ENCODE data around the gene LURAP1L.
A peak's percentile ranks its signal among the peaks of the same experiment; 100 is the strongest.

LURAP1L gene

DNA sequence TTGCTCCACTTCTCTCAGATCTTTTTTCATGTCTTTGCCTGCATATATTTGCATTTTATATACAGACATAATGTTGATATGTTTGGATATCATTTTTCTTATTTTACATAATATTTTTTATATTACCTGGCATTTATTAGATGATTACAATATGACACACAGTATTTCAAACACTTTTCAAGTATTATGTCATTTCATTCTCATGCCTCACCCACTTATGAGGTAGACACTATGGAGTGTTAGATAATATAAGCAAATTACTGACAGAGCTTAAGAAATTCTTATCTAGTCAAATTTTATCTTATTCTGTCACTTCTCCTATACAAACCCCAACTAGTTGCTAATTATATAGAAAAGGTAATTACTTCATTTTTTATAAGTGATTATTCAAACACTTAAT lies 11.1 kb downstream of the LURAP1L start:
- H3K27ac ChIP-seq (ENCODE audit: low read depth, low read length) = peak overlapping the region; percentile 90
- H3K4me3 ChIP-seq (ENCODE audit: low read depth in 1 of 5, low read length in 5 of 5) = no peak overlapping the region
- H3K4me1 ChIP-seq (ENCODE audit: control insufficient read depth in 5 of 5, insufficient read depth in 5 of 5, low read length in 5 of 5) = peaks cover 10 to 35% (median 26%) of the 10 kb centered on the region in 5 donors
- H3K9me3 ChIP-seq (ENCODE audit: control insufficient read depth in 5 of 5, low read length in 5 of 5) = peaks cover 0 to 4% (median 0%) of the 10 kb centered on the region in 5 donors
- peak overlapping the region in 2 of 5 donors; percentile 24 to 73 for H3K9ac ChIP-seq (ENCODE audit: low read length in 5 of 5)
- H3K27me3 ChIP-seq (ENCODE audit: control insufficient read depth in 5 of 5, insufficient read depth in 4 of 5, low read length in 5 of 5) = no peaks in the 10 kb centered on the region
- H3K36me3 ChIP-seq (ENCODE audit: control insufficient read depth in 5 of 5, insufficient read depth in 5 of 5, low read length in 5 of 5) = no peaks in the 10 kb centered on the region

- Histone ChIP-seq H3K36me3 (ENCODE audit: control insufficient read depth in 5 of 5, insufficient read depth in 5 of 5, low read length in 5 of 5) (no peaks in the 10 kb centered on the region), H3K4me1 (ENCODE audit: control insufficient read depth in 5 of 5, insufficient read depth in 5 of 5, low read length in 5 of 5) (peaks cover 11 to 41% (median 24%) of the 10 kb centered on the region in 5 donors), H3K27me3 (ENCODE audit: control insufficient read depth in 5 of 5, insufficient read depth in 4 of 5, low read length in 5 of 5) (no peaks in the 10 kb centered on the region), H3K4me3 (ENCODE audit: low read depth in 1 of 5, low read length in 5 of 5) (no peak overlapping the region), H3K27ac (ENCODE audit: low read depth, low read length) (peak overlapping the region; percentile 54), H3K9me3 (ENCODE audit: control insufficient read depth in 5 of 5, low read length in 5 of 5) (no peaks in the 10 kb centered on the region), H3K9ac (ENCODE audit: low read length in 5 of 5) (peak overlapping the region in 1 of 5 donors; percentile 35)
Observed at GRCh38 chr9:12790001-12790400, 15.2 kb downstream of the LURAP1L start.

DNA sequence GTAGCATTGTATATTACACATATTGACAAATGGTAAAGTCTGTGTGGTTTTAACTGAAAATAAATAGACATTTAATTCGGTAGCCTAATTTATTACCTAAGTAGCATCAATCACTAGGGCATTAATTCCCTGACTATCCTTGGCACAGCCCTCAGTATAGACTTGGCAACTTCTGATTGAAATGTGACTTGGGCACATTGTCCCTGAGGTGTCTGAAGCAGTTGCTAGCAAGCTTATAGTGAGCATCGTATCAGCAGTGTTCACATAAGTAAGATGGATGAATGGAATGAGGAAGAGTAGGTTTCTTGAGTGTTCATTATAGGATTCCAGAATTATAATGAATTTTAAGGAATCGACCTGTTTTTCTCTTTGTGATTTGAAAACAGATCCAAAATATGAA lies 16.1 kb downstream of the LURAP1L start:
- H3K9me3 ChIP-seq (ENCODE audit: control insufficient read depth in 5 of 5, low read length in 5 of 5) = no peaks in the 10 kb centered on the region
- no peaks in the 10 kb centered on the region for H3K36me3 ChIP-seq (ENCODE audit: control insufficient read depth in 5 of 5, insufficient read depth in 5 of 5, low read length in 5 of 5)
- H3K27me3 ChIP-seq (ENCODE audit: control insufficient read depth in 5 of 5, insufficient read depth in 4 of 5, low read length in 5 of 5) = no peaks in the 10 kb centered on the region
- no peak overlapping the region for H3K9ac ChIP-seq (ENCODE audit: low read length in 5 of 5)
- peak overlapping the region; percentile 54 for H3K27ac ChIP-seq (ENCODE audit: low read depth, low read length)
- H3K4me3 ChIP-seq (ENCODE audit: low read depth in 1 of 5, low read length in 5 of 5) = no peak overlapping the region
- peaks cover 5 to 32% (median 18%) of the 10 kb centered on the region in 5 donors for H3K4me1 ChIP-seq (ENCODE audit: control insufficient read depth in 5 of 5, insufficient read depth in 5 of 5, low read length in 5 of 5)

- Histone ChIP-seq H3K4me1 (ENCODE audit: control insufficient read depth in 5 of 5, insufficient read depth in 5 of 5, low read length in 5 of 5) (peaks cover 5 to 40% (median 19%) of the 10 kb centered on the region in 5 donors), H3K27ac (ENCODE audit: low read depth, low read length) (peak overlapping the region; percentile 20), H3K27me3 (ENCODE audit: control insufficient read depth in 5 of 5, insufficient read depth in 4 of 5, low read length in 5 of 5) (no peaks in the 10 kb centered on the region), H3K4me3 (ENCODE audit: low read depth in 1 of 5, low read length in 5 of 5) (no peak overlapping the region), H3K9me3 (ENCODE audit: control insufficient read depth in 5 of 5, low read length in 5 of 5) (no peaks in the 10 kb centered on the region), H3K9ac (ENCODE audit: low read length in 5 of 5) (no peak overlapping the region), H3K36me3 (ENCODE audit: control insufficient read depth in 5 of 5, insufficient read depth in 5 of 5, low read length in 5 of 5) (no peaks in the 10 kb centered on the region)
Observed at GRCh38 chr9:12794101-12794799, 19.4 kb downstream of the LURAP1L start.

- peak overlapping the region; percentile 15 for H3K27ac ChIP-seq (ENCODE audit: low read depth, low read length)
- no peaks in the 10 kb centered on the region for H3K36me3 ChIP-seq (ENCODE audit: control insufficient read depth in 5 of 5, insufficient read depth in 5 of 5, low read length in 5 of 5)
- H3K4me3 ChIP-seq (ENCODE audit: low read depth in 1 of 5, low read length in 5 of 5) = no peak overlapping the region
- H3K4me1 ChIP-seq (ENCODE audit: control insufficient read depth in 5 of 5, insufficient read depth in 5 of 5, low read length in 5 of 5) = peaks cover 0 to 21% (median 9%) of the 10 kb centered on the region in 5 donors
- H3K9ac ChIP-seq (ENCODE audit: low read length in 5 of 5) = no peak overlapping the region
- no peaks in the 10 kb centered on the region for H3K27me3 ChIP-seq (ENCODE audit: control insufficient read depth in 5 of 5, insufficient read depth in 4 of 5, low read length in 5 of 5)
- no peaks in the 10 kb centered on the region for H3K9me3 ChIP-seq (ENCODE audit: control insufficient read depth in 5 of 5, low read length in 5 of 5)
Observed at GRCh38 chr9:12796601-12797000, 21.8 kb downstream of the LURAP1L start.

DNA sequence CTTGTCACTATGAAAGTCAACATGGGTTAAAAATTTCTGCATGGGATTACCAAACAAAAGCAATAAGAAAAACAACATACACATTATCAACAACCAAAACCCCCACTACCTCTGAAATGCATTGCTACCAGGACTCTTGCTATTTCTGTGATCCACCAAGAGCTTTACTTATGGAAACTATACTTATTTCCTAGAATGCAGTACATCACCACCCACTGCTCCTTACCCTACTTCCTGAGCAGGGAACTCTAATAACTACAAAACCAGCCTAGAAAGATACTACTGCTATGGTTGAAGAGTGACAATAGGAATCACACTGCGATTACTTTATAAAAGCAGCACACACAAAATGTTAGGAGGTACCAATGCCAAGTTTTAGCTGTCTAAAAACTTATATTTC lies 22.2 kb downstream of the LURAP1L start:
- Histone ChIP-seq H3K27ac (ENCODE audit: low read depth, low read length) (peak overlapping the region; percentile 15), H3K9me3 (ENCODE audit: control insufficient read depth in 5 of 5, low read length in 5 of 5) (no peaks in the 10 kb centered on the region)

GRCh38 chr9:12798066-12798770 lies 23.4 kb downstream of the LURAP1L start:
- no peak overlapping the region for H3K4me3 ChIP-seq (ENCODE audit: low read depth in 1 of 5, low read length in 5 of 5)
- H3K4me1 ChIP-seq (ENCODE audit: control insufficient read depth in 5 of 5, insufficient read depth in 5 of 5, low read length in 5 of 5) = peaks cover 0 to 18% (median 11%) of the 10 kb centered on the region in 5 donors
- H3K9ac ChIP-seq (ENCODE audit: low read length in 5 of 5) = no peak overlapping the region
- no peaks in the 10 kb centered on the region for H3K27me3 ChIP-seq (ENCODE audit: control insufficient read depth in 5 of 5, insufficient read depth in 4 of 5, low read length in 5 of 5)
- H3K36me3 ChIP-seq (ENCODE audit: control insufficient read depth in 5 of 5, insufficient read depth in 5 of 5, low read length in 5 of 5) = no peaks in the 10 kb centered on the region
- H3K9me3 ChIP-seq (ENCODE audit: control insufficient read depth in 5 of 5, low read length in 5 of 5) = no peaks in the 10 kb centered on the region
- H3K27ac ChIP-seq (ENCODE audit: low read depth, low read length) = no peak overlapping the region

More for the DNA sequence above, 22.2 kb downstream of the LURAP1L start:
- Histone ChIP-seq H3K4me1 (ENCODE audit: control insufficient read depth in 5 of 5, insufficient read depth in 5 of 5, low read length in 5 of 5) (peaks cover 0 to 18% (median 11%) of the 10 kb centered on the region in 5 donors), H3K9ac (ENCODE audit: low read length in 5 of 5) (no peak overlapping the region), H3K4me3 (ENCODE audit: low read depth in 1 of 5, low read length in 5 of 5) (no peak overlapping the region), H3K27me3 (ENCODE audit: control insufficient read depth in 5 of 5, insufficient read depth in 4 of 5, low read length in 5 of 5) (no peaks in the 10 kb centered on the region), H3K36me3 (ENCODE audit: control insufficient read depth in 5 of 5, insufficient read depth in 5 of 5, low read length in 5 of 5) (no peaks in the 10 kb centered on the region)

DNA sequence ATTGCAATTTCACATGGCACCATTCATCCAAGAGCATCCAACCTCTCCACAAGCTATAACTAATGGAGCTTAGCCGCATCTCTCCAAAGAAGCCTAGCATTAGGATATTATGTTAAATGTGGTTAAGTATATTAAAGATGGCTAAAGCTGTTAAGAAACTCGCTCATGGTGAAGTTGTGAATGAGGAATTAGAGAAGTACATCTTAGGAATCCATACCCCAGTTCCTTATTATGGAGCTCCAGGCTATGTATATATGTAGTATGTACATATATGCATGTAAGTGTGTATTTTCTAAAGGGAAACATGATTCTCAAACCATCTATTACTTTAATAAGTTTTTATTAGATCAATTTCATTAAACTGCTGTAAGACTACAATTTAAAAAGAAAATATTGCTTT lies 26.4 kb downstream of the LURAP1L start:
- Histone ChIP-seq H3K9ac (ENCODE audit: low read length in 5 of 5) (no peak overlapping the region), H3K4me3 (ENCODE audit: low read depth in 1 of 5, low read length in 5 of 5) (no peak overlapping the region), H3K27ac (ENCODE audit: low read depth, low read length) (no peak overlapping the region), H3K4me1 (ENCODE audit: control insufficient read depth in 5 of 5, insufficient read depth in 5 of 5, low read length in 5 of 5) (peaks cover 0 to 8% (median 4%) of the 10 kb centered on the region in 5 donors), H3K36me3 (ENCODE audit: control insufficient read depth in 5 of 5, insufficient read depth in 5 of 5, low read length in 5 of 5) (no peaks in the 10 kb centered on the region), H3K27me3 (ENCODE audit: control insufficient read depth in 5 of 5, insufficient read depth in 4 of 5, low read length in 5 of 5) (no peaks in the 10 kb centered on the region), H3K9me3 (ENCODE audit: control insufficient read depth in 5 of 5, low read length in 5 of 5) (no peaks in the 10 kb centered on the region)

GRCh38 chr9:12801663-12802062 lies 26.8 kb downstream of the LURAP1L start:
- H3K4me3 ChIP-seq (ENCODE audit: low read depth in 1 of 5, low read length in 5 of 5) = no peak overlapping the region
- H3K9me3 ChIP-seq (ENCODE audit: control insufficient read depth in 5 of 5, low read length in 5 of 5) = no peaks in the 10 kb centered on the region
- no peak overlapping the region for H3K27ac ChIP-seq (ENCODE audit: low read depth, low read length)
- peaks cover 0 to 6% (median 2%) of the 10 kb centered on the region in 5 donors for H3K4me1 ChIP-seq (ENCODE audit: control insufficient read depth in 5 of 5, insufficient read depth in 5 of 5, low read length in 5 of 5)
- no peaks in the 10 kb centered on the region for H3K36me3 ChIP-seq (ENCODE audit: control insufficient read depth in 5 of 5, insufficient read depth in 5 of 5, low read length in 5 of 5)
- no peak overlapping the region for H3K9ac ChIP-seq (ENCODE audit: low read length in 5 of 5)
- no peaks in the 10 kb centered on the region for H3K27me3 ChIP-seq (ENCODE audit: control insufficient read depth in 5 of 5, insufficient read depth in 4 of 5, low read length in 5 of 5)

GRCh38 chr9:12802093-12802492 lies 27.3 kb downstream of the LURAP1L start:
- H3K27me3 ChIP-seq (ENCODE audit: control insufficient read depth in 5 of 5, insufficient read depth in 4 of 5, low read length in 5 of 5) = no peaks in the 10 kb centered on the region
- H3K9ac ChIP-seq (ENCODE audit: low read length in 5 of 5) = no peak overlapping the region
- H3K27ac ChIP-seq (ENCODE audit: low read depth, low read length) = no peak overlapping the region
- no peak overlapping the region for H3K4me3 ChIP-seq (ENCODE audit: low read depth in 1 of 5, low read length in 5 of 5)
- H3K4me1 ChIP-seq (ENCODE audit: control insufficient read depth in 5 of 5, insufficient read depth in 5 of 5, low read length in 5 of 5) = peaks cover 0 to 5% (median 2%) of the 10 kb centered on the region in 5 donors
- H3K9me3 ChIP-seq (ENCODE audit: control insufficient read depth in 5 of 5, low read length in 5 of 5) = no peaks in the 10 kb centered on the region
- H3K36me3 ChIP-seq (ENCODE audit: control insufficient read depth in 5 of 5, insufficient read depth in 5 of 5, low read length in 5 of 5) = no peaks in the 10 kb centered on the region

All from subcutaneous abdominal adipose tissue (tissue), 5 donors.